ENCODE data around the gene TNFRSF8. TPM values are rescaled to one million over a fixed set of nuclear protein-coding genes. Genes with fewer than 3 reads are reported as not detected.

TNFRSF8 gene
- total RNA-seq, 2 experiments from 2014 or later, result 0.14 TPM; not detected in 1

DNA sequence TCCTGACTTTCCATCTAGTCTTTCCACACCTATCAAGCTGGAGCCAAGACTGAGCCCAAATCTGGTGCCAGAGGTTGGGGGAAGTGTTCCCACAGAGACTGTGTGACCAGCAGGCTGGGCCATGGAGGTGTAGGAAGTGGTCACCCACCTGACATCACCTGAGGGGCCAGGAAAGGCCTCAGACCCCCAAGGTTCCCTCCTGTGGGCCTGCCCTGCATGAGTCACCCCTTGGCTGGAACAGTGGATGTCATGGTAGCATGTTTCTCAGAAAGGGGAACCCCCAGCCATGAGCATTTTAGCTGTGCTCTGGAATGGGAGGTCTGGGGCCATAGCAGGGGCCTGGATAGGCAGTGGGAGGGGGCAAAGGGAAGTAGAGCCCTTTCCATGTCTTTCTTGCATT is 5.7 kb upstream of the TNFRSF8 start:
- Mint-ChIP-seq H3K4me1 (ENCODE audit: low read depth) (no peaks in the 10 kb centered on the region), H3K27ac (no peak overlapping the region), H3K36me3 (ENCODE audit: low read depth) (no peaks in the 10 kb centered on the region), H3K4me3 (no peak overlapping the region), H3K27me3 (no peaks in the 10 kb centered on the region), H3K9me3 (no peaks in the 10 kb centered on the region)
- Histone ChIP-seq H3K4me3 (ENCODE audit: low read length) (no peak overlapping the region), H3K36me3 (ENCODE audit: insufficient read depth, low read length) (no peaks in the 10 kb centered on the region), H3K27ac (ENCODE audit: low read depth in 1 of 2, low read length in 2 of 2) (no peak overlapping the region), H3K9me3 (ENCODE audit: control insufficient read depth in 1 of 2, insufficient read depth in 1 of 2, low read length in 2 of 2) (peaks cover 0 to 3% of the 10 kb centered on the region in 2 experiments), H3K27me3 (ENCODE audit: control insufficient read depth in 1 of 2, insufficient read depth in 2 of 2, low read length in 2 of 2) (no peaks in the 10 kb centered on the region), H3K4me1 (ENCODE audit: insufficient read depth, low read length) (peaks cover 6% of the 10 kb centered on the region)
- ATAC-seq (ENCODE audit: poor library complexity) (no peak), DNase-seq (no peak)
- ChIA-PET CTCF (no interaction called here), POLR2A (no interaction called here)
- intact Hi-C loops (cut with DNase I, micrococcal nuclease), result no loop called here
- TF ChIP-seq, protein P1, sequence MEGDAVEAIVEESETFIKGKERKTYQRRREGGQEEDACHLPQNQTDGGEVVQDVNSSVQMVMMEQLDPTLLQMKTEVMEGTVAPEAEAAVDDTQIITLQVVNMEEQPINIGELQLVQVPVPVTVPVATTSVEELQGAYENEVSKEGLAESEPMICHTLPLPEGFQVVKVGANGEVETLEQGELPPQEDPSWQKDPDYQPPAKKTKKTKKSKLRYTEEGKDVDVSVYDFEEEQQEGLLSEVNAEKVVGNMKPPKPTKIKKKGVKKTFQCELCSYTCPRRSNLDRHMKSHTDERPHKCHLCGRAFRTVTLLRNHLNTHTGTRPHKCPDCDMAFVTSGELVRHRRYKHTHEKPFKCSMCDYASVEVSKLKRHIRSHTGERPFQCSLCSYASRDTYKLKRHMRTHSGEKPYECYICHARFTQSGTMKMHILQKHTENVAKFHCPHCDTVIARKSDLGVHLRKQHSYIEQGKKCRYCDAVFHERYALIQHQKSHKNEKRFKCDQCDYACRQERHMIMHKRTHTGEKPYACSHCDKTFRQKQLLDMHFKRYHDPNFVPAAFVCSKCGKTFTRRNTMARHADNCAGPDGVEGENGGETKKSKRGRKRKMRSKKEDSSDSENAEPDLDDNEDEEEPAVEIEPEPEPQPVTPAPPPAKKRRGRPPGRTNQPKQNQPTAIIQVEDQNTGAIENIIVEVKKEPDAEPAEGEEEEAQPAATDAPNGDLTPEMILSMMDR (IDR thresholded peaks at IDR 0.05), result no peak

DNA sequence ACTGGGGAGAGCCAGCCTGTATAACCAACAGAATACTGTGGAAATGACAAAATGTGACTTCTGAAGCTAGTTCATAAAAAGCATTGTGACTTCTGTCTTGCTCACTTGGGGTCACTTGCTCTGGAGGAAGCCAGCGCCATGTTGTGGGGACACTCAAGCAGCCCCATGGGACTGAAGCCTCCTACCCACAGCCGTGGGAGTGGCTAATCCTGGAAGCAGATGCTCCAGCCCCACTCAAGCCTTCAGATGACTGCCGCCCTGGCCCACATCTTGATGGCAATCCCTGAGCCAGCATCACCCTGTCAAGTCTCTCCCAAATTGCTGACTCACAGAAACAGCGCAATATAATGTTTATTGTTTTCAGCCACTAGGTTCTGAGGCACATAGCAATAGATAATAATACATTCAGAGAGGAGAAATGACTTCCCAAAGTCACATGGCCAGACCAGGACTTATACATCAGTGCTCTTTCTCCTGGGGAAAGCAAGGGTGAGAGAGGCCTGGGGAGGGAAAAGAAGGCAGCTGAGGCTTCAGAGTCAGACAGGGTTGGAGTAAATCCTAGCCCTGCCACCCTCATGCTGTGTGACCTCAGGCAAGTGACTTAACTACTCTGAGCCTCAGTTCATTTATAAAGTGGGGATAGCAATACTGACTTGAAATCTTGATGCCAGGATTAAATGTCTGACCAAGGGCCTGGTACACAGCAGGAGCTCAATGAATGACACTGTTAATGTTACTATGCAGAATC is 5.0 kb upstream of the TNFRSF8 start:
- intact Hi-C loops (cut with DNase I, micrococcal nuclease), result no loop called here
- H3K27me3 Mint-ChIP-seq, result peaks cover 5% of the 10 kb centered on the region
- Histone ChIP-seq H3K4me1 (ENCODE audit: insufficient read depth, low read length) (peaks cover 8% of the 10 kb centered on the region), H3K27ac (ENCODE audit: low read depth in 1 of 2, low read length in 2 of 2) (no peak overlapping the region), H3K4me3 (ENCODE audit: low read length) (no peak overlapping the region), H3K27me3 (ENCODE audit: control insufficient read depth in 1 of 2, insufficient read depth in 2 of 2, low read length in 2 of 2) (peaks cover 3 to 4% of the 10 kb centered on the region in 2 experiments), H3K36me3 (ENCODE audit: insufficient read depth, low read length) (no peaks in the 10 kb centered on the region), H3K9me3 (ENCODE audit: control insufficient read depth in 1 of 2, insufficient read depth in 1 of 2, low read length in 2 of 2) (peaks cover 0 to 3% of the 10 kb centered on the region in 2 experiments)
- H3K36me3 Mint-ChIP-seq (ENCODE audit: low read depth), result no peaks in the 10 kb centered on the region
- no peak overlapping the region for H3K27ac Mint-ChIP-seq
- ChIA-PET POLR2A (no interaction called here), CTCF (no interaction called here)
- peaks cover 3% of the 10 kb centered on the region for H3K4me1 Mint-ChIP-seq (ENCODE audit: low read depth)
- DNase-seq (no peak), ATAC-seq (ENCODE audit: poor library complexity) (no peak)
- TF ChIP-seq, protein P1 (IDR thresholded peaks at IDR 0.05), result no peak
- H3K4me3 Mint-ChIP-seq, result no peak overlapping the region
- H3K9me3 Mint-ChIP-seq, result no peaks in the 10 kb centered on the region

DNA sequence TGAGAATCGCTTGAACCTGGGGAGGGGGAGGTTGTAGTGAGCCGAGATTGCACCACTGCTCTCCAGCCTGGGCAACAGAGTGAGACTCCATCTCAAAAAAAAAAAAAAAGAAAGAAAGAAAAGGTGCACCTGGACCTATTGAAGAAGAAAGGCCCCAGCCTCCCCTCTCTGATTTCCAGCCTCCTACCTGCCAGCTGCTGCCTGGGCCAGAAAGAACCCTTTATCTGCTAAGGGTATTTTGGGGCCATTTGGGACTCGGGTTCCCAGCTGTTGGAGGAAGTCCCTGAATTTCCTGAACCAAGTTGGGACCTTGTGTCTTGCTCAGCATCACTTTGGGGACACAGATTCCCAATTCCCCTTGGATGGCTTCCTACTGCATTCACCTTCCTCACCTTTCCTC is 3.9 kb upstream of the TNFRSF8 start:
- TF ChIP-seq, protein P1 (IDR thresholded peaks at IDR 0.05), result no peak
- H3K36me3 ChIP-seq (ENCODE audit: insufficient read depth, low read length), result no peaks in the 10 kb centered on the region
- Mint-ChIP-seq H3K4me1 (ENCODE audit: low read depth) (peaks cover 11% of the 10 kb centered on the region), H3K27me3 (peaks cover 15% of the 10 kb centered on the region), H3K9me3 (no peaks in the 10 kb centered on the region), H3K4me3 (no peak overlapping the region), H3K27ac (no peak overlapping the region), H3K36me3 (ENCODE audit: low read depth) (no peaks in the 10 kb centered on the region)
- ATAC-seq (ENCODE audit: poor library complexity) (no peak), DNase-seq (no peak)
- H3K9me3 ChIP-seq (ENCODE audit: control insufficient read depth in 1 of 2, insufficient read depth in 1 of 2, low read length in 2 of 2), result peaks cover 0 to 3% of the 10 kb centered on the region in 2 experiments
- intact Hi-C loops (cut with DNase I, micrococcal nuclease), result no loop called here
- H3K4me3 ChIP-seq (ENCODE audit: low read length), result no peak overlapping the region
- peaks cover 11 to 14% of the 10 kb centered on the region in 2 experiments for H3K27me3 ChIP-seq (ENCODE audit: control insufficient read depth in 1 of 2, insufficient read depth in 2 of 2, low read length in 2 of 2)
- peaks cover 19% of the 10 kb centered on the region for H3K4me1 ChIP-seq (ENCODE audit: insufficient read depth, low read length)
- H3K27ac ChIP-seq (ENCODE audit: low read depth in 1 of 2, low read length in 2 of 2), result no peak overlapping the region
- POLR2A ChIA-PET, result no interaction called here
- CTCF ChIA-PET, result no interaction called here

Data from CD4-positive, alpha-beta T cell (primary cell).